ENCODE measurements around the gene CNOT6L.

GRCh38 chr4:77712675-77713074, 106.5 kb downstream of the CNOT6L start:
- TF ChIP-seq CTCF (IDR thresholded peaks at IDR 0.05) (no peak), EP300 (IDR thresholded peaks at IDR 0.05) (no peak), POLR2AphosphoS5 (IDR thresholded peaks at IDR 0.05) (no peak), POLR2A (IDR thresholded peaks at IDR 0.05) (no peak)
